SK-N-MC (cell line): ENCODE measurements around the gene PIGQ.
A peak's percentile ranks its signal among the peaks of the same experiment; 100 is the strongest.
"Not testable (repeated sequence)": the region's sequence is repeated elsewhere in the genome, so short reads cannot be mapped to it uniquely, and the experiment has no call there.

ENCODE experiments used
- DNase-seq: peaks from one replicate; pipeline ENCODE4 v3.0.0-alpha.2; 2011; ENCODE audit warnings: low read depth, low spot score
- H3K27ac ChIP-seq: fragments of 200-600 bp; sonication (generic); 2 replicates; pipeline ENCODE4 v1.5.1; 2016; ENCODE audit warnings: mixed run types
- H3K36me3 ChIP-seq: fragments of 200-600 bp; sonication (generic); 2 replicates; pipeline ENCODE4 v1.6.1; 2017; ENCODE audit warnings: antibody characterized with exemption, low read length, mixed read lengths; ENCODE audit not compliant: insufficient read depth
- H3K4me3 ChIP-seq: fragments of 200-600 bp; sonication (generic); 2 replicates; pipeline ENCODE4 v1.5.1; 2016
- H3K9ac ChIP-seq: fragments of 200-600 bp; sonication (generic); 2 replicates; pipeline ENCODE4 v1.8.0; 2017; ENCODE audit warnings: mixed run types, mixed read lengths; ENCODE audit not compliant: insufficient read length
- H3K9me3 ChIP-seq: fragments of 200-600 bp; sonication (generic); 2 replicates; pipeline ENCODE4 v1.6.1; 2017; ENCODE audit warnings: low read depth, mild to moderate bottlenecking, antibody characterized with exemption, low read length, moderate library complexity, mixed read lengths
- EZH2 ChIP-seq: fragments of 200-600 bp; sonication (generic); IDR thresholded peaks from one replicate; pipeline ENCODE4 v1.6.1; 2017; ENCODE audit warnings: antibody characterized with exemption
- FOXP2 ChIP-seq: optimal IDR thresholded peaks from 2 replicates; pipeline ENCODE3; 2011; ENCODE audit warnings: mild to moderate bottlenecking, moderate library complexity; ENCODE audit not compliant: insufficient read depth; ENCODE audit errors: extremely low read length, control extremely low read depth
- POLR2AphosphoS5 ChIP-seq: IDR thresholded peaks from 2 replicates; pipeline ENCODE4 v1.6.1; 2012; ENCODE audit warnings: mild to moderate bottlenecking, low read depth, low read length, borderline replicate concordance

PIGQ gene

DNA sequence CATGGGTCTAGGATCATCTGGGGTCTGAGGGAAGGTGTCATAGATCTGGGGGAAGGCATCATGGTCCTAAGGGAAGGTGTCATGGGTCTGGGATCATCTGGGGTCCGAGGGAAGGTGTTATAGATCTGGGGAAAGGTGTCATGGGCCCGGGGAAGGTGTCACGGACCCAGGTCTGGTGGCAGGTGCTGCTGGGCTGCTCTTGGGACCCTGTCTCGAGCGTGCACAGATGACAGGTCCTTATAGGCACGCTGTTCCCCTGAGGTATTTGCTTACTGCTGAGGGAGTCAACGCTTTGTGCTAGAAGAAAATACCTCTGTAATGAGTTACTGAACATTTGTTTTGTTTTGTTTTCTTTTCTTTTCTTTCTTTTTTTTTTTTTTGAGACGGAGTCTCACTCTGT, 21.5 kb downstream of the PIGQ start:
- Histone ChIP-seq H3K9me3 (no peaks in the 10 kb centered on the region), H3K4me3 (peak overlapping the region; percentile 90), H3K9ac (no peak overlapping the region), H3K36me3 (no peaks in the 10 kb centered on the region), H3K27ac (no peak overlapping the region)
- TF ChIP-seq EZH2 = no peak
- no peak for TF ChIP-seq FOXP2
- no peak for TF ChIP-seq POLR2AphosphoS5
- DNase-seq = no peak

GRCh38 chr16:591892-592517, 22.2 kb downstream of the PIGQ start:
- DNase-seq = no peak
- Histone ChIP-seq H3K9me3 (no peaks in the 10 kb centered on the region), H3K9ac (no peak overlapping the region), H3K4me3 (no peak overlapping the region), H3K36me3 (no peaks in the 10 kb centered on the region), H3K27ac (no peak overlapping the region)
- TF ChIP-seq POLR2AphosphoS5 = no peak

DNA sequence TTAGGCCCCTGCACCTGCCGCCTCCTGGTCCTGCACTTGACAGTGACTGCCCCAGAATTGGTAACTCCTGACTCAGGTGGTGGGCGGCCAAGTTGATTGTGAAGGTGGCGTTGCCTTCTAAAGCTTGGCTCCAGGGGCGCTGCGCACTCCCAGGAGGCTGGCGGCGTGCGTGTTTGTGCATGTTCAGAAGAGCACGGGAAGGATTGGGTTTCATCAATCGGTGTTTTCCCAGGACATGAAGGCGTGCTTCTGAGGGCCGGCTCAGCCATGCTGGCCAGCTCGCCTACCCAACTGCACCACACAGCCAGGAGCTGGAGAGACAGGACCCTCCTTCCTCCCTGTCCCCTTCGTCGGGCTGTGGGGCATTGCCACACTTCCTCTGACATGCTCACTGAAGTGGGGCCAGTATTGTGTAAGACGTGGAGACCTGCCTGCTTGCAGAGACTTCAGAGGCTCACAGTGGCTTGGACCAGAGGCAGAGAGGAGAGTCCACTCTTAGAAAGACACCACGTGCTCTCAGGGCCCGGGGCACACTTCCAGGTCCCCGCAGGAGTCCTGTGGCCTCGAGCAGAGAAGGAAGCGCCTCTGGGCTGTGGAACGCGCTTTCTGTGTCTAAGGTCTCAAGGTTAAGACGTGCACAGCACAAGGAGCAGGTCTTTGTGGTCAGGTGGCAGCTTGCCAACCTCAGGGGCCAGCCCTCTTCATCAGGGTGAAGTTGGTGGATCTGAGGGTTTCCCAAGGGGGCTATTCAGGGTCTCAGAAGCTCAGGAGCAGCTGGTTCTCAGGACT, 22.9 kb downstream of the PIGQ start:
- DNase-seq = no peak
- TF ChIP-seq POLR2AphosphoS5 (no peak), FOXP2 (no peak), EZH2 (no peak)
- no peaks in the 10 kb centered on the region for H3K36me3 ChIP-seq
- H3K9ac ChIP-seq = no peak overlapping the region
- no peak overlapping the region for H3K4me3 ChIP-seq
- no peak overlapping the region for H3K27ac ChIP-seq
- no peaks in the 10 kb centered on the region for H3K9me3 ChIP-seq

- Histone ChIP-seq H3K9ac (no peak overlapping the region), H3K36me3 (no peaks in the 10 kb centered on the region), H3K27ac (no peak overlapping the region), H3K9me3 (no peaks in the 10 kb centered on the region), H3K4me3 (no peak overlapping the region)
- no peak for DNase-seq
- TF ChIP-seq EZH2 (no peak), FOXP2 (no peak), POLR2AphosphoS5 (no peak)
Observed at GRCh38 chr16:593406-593805, 23.6 kb downstream of the PIGQ start.

DNA sequence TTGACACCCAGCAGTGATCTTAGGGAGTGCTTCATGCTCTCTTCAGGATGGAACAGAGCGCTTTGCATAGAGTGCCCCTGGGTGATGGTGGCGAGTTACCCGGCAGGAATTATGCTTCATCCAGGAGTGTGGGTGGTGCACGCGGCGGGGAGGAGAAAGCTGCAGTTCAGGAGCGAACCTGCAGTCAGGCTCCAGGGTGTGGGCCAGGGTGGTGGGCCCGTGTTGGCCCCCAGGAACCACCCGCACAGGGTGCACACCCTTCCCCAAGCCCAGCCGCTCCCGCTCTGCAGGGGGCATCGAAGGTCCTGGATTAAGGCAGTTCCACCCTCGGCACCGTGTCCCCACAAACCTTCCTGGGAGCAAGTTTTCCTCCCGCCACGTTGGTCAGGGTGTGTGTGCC, 24.0 kb downstream of the PIGQ start:
- H3K27ac ChIP-seq = no peak overlapping the region
- no peak overlapping the region for H3K9ac ChIP-seq

DNA sequence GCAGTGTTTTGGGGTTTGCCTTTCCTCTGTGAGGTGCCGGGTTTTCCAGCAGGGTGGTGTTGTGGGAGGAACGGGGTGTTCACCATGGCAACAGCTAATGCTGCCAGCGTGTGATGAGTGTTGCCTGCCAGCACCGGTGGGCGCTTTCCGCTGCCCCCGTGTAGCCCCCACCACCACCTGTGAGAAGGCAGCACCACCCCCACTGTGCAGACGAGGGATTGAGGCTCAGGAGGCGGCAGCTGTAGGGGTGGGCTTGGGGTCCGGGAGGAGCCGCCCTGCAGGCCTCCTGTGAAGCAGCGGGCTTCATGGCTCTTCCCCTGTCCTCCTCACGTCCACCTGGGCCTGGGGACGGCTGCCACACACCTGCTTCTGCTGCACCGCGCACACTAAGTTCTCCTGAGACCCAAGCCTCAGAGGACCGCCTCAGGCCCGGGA, 25.3 kb downstream of the PIGQ start:
- H3K27ac ChIP-seq = no peak overlapping the region
- H3K9me3 ChIP-seq = no peaks in the 10 kb centered on the region
- H3K36me3 ChIP-seq = no peaks in the 10 kb centered on the region
- H3K4me3 ChIP-seq = no peak overlapping the region
- no peak for DNase-seq
- H3K9ac ChIP-seq = no peak overlapping the region
- TF ChIP-seq POLR2AphosphoS5 = no peak
- no peak for TF ChIP-seq FOXP2
- no peak for TF ChIP-seq EZH2

More for the DNA sequence above, 24.0 kb downstream of the PIGQ start:
- TF ChIP-seq FOXP2 (no peak), EZH2 (no peak), POLR2AphosphoS5 (no peak)
- Histone ChIP-seq H3K36me3 (no peaks in the 10 kb centered on the region), H3K4me3 (no peak overlapping the region), H3K9me3 (no peaks in the 10 kb centered on the region)
- no peak for DNase-seq

- H3K27ac ChIP-seq = no peak overlapping the region
- H3K9me3 ChIP-seq = no peaks in the 10 kb centered on the region
- no peak overlapping the region for H3K9ac ChIP-seq
- no peaks in the 10 kb centered on the region for H3K36me3 ChIP-seq
- DNase-seq = no peak
- no peak for TF ChIP-seq FOXP2
- no peak for TF ChIP-seq POLR2AphosphoS5
- no peak for TF ChIP-seq EZH2
- H3K4me3 ChIP-seq = no peak overlapping the region
Observed at GRCh38 chr16:595942-596735, 26.4 kb downstream of the PIGQ start.

DNA sequence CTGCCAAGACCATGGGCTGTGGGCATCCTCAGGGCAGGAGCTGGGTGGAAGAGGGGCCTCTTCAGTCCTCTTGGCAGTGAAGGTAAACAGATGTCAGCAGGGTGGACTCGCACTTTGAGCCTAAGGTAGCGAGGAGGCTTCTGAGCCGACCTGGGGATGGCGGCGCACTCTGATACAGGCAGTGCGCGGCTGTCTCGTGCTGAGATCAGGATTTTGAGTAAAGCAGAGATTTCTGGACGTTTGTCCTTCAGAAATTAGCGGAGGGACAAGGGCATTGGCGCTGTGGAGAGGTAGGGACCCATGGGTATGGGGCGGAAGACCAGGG, 26.9 kb downstream of the PIGQ start:
- H3K9ac ChIP-seq = no peak overlapping the region
- no peak for TF ChIP-seq FOXP2
- no peak for TF ChIP-seq EZH2
- no peak for TF ChIP-seq POLR2AphosphoS5
- no peak overlapping the region for H3K4me3 ChIP-seq
- DNase-seq = no peak
- no peaks in the 10 kb centered on the region for H3K36me3 ChIP-seq
- H3K27ac ChIP-seq = no peak overlapping the region
- H3K9me3 ChIP-seq = no peaks in the 10 kb centered on the region

DNA sequence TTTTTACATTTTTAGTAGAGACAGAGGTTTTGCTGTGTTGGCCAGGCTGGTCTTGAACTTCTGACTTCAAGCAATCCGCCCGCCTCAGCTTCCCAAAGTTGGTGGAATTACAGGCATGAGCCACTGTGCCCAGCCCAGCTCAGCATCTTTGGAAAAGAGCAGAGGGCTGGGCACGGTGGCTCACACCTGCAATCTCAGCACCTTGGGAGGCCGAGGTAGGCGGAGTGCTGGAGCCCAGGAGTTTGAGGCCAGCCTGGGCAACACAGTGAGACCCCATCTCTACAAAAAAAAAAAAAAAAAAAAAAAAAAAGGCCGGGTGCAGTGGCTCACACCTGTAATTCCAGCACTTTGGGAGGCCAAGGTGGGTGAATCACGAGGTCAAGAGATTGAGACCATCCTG, 27.9 kb downstream of the PIGQ start:
- H3K9me3 ChIP-seq, H3K36me3 ChIP-seq, DNase-seq, H3K9ac ChIP-seq, H3K4me3 ChIP-seq, H3K27ac ChIP-seq: not testable (repeated sequence)
